Smooth muscle cell (in vitro differentiated cells): Measurements from ENCODE around the gene TSSC4. TPM values are rescaled to one million over a fixed set of nuclear protein-coding genes. Genes with fewer than 3 reads are reported as not detected.

Source experiments
- DNase-seq: peaks from one replicate; lab custom pipeline; 2025; ENCODE audit not compliant: unreplicated experiment; lab: John Stamatoyannopoulos, UW
- H2AFZ ChIP-seq: fragments of 200-600 bp; sonication (generic); 2 replicates; pipeline ENCODE4 v1.6.0; 2016; ENCODE audit warnings: antibody characterized with exemption, low read depth, mild to moderate bottlenecking
- H3F3A ChIP-seq: fragments of 200-600 bp; sonication (generic); 2 replicates; pipeline ENCODE4 v1.6.0; 2017; ENCODE audit warnings: antibody characterized with exemption, low read depth
- H3K27ac ChIP-seq: fragments of 200-600 bp; sonication (generic); 2 replicates; pipeline ENCODE4 v1.5.1; 2016; ENCODE audit warnings: low read depth, mild to moderate bottlenecking
- H3K27me3 ChIP-seq: fragments of 200-600 bp; sonication (generic); 2 replicates; pipeline ENCODE4 v1.6.1; 2016; ENCODE audit warnings: low read depth, mild to moderate bottlenecking
- H3K36me3 ChIP-seq: fragments of 200-600 bp; sonication (generic); 2 replicates; pipeline ENCODE4 v1.5.1; 2016; ENCODE audit warnings: low read depth
- H3K4me1 ChIP-seq: fragments of 200-600 bp; sonication (generic); 2 replicates; pipeline ENCODE4 v1.5.1; 2016; ENCODE audit warnings: low read depth
- H3K4me2 ChIP-seq: fragments of 200-600 bp; sonication (generic); 2 replicates; pipeline ENCODE4 v1.6.0; 2016; ENCODE audit warnings: mild to moderate bottlenecking
- H3K4me3 ChIP-seq: fragments of 200-600 bp; sonication (generic); 2 replicates; pipeline ENCODE4 v1.5.1; 2016; ENCODE audit warnings: mild to moderate bottlenecking
- H3K79me2 ChIP-seq: fragments of 200-600 bp; sonication (generic); 2 replicates; pipeline ENCODE4 v1.6.0; 2016; ENCODE audit warnings: low read depth, mild to moderate bottlenecking
- H3K9ac ChIP-seq: fragments of 200-600 bp; sonication (generic); 2 replicates; pipeline ENCODE4 v1.6.0; 2016; ENCODE audit warnings: low read depth
- H3K9me3 ChIP-seq: fragments of 200-600 bp; sonication (generic); replicated peaks from 2 replicates; pipeline ENCODE4 v1.5.1; 2016; ENCODE audit warnings: low read depth
- H4K20me1 ChIP-seq: fragments of 200-600 bp; sonication (generic); 2 replicates; pipeline ENCODE4 v1.6.0; 2016; ENCODE audit warnings: low read depth
- WGBS: methylation state at CpG from one replicate; pipeline ENCODE4 v1.1.7; 2016; ENCODE audit warnings: low lambda C conversion rate; 5-methylcytosine and 5-hydroxymethylcytosine counted together
- polyA plus RNA-seq: library from polyadenylated mRNA; unstranded; fragments of >200 nt; fragmentation: Nextera tagmentation; extraction: Ambion mirVana; gene quantifications from 2 replicates; pipeline ENCODE4 v1.2.1, GENCODE V29; 2016
- total RNA-seq: library from RNA; depleted of rRNA; stranded (reverse); fragments of >200 nt; gene quantifications from 2 replicates; pipeline ENCODE4 v1.2.3, GENCODE V29; 2014
- TF ChIP-seq, protein P1 (sequence below): fragments of 200-600 bp; sonication (generic); IDR thresholded peaks from 2 replicates; pipeline ENCODE4 v1.5.1; 2017; ENCODE audit warnings: borderline replicate concordance, mild to moderate bottlenecking, antibody characterized with exemption; ENCODE audit not compliant: insufficient read depth, poor library complexity, severe bottlenecking

Gene TSSC4
- total and polyA plus RNA-seq, 2 experiments from 2014 or later, result 32.5 to 82.3 TPM

DNA sequence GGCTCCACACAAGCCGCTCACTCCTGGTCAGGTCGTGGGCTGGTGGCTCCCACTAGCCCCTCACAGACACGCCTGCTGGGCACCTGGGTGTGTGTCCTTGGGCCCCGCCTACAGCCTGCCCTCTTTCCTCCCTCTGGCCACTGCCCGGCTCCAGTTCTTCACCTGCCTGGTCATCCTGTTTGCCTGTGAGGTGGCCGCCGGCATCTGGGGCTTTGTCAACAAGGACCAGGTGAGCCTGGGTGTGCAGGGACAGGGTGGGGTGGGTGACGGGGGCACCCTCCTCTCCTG, 5.8 kb upstream of the TSSC4 start:
- Histone ChIP-seq H3K9ac (no peak overlapping the region), H3K36me3 (no peaks in the 10 kb centered on the region), H3K27me3 (no peaks in the 10 kb centered on the region), H3K27ac (no peak overlapping the region), H4K20me1 (peaks cover 50% of the 10 kb centered on the region), H3K79me2 (peaks cover 17% of the 10 kb centered on the region), H3F3A (peaks cover 17% of the 10 kb centered on the region), H2AFZ (no peak overlapping the region), H3K4me1 (peaks cover 7% of the 10 kb centered on the region), H3K9me3 (no peaks in the 10 kb centered on the region), H3K4me3 (no peak overlapping the region), H3K4me2 (no peak overlapping the region)
- TF ChIP-seq, protein P1, sequence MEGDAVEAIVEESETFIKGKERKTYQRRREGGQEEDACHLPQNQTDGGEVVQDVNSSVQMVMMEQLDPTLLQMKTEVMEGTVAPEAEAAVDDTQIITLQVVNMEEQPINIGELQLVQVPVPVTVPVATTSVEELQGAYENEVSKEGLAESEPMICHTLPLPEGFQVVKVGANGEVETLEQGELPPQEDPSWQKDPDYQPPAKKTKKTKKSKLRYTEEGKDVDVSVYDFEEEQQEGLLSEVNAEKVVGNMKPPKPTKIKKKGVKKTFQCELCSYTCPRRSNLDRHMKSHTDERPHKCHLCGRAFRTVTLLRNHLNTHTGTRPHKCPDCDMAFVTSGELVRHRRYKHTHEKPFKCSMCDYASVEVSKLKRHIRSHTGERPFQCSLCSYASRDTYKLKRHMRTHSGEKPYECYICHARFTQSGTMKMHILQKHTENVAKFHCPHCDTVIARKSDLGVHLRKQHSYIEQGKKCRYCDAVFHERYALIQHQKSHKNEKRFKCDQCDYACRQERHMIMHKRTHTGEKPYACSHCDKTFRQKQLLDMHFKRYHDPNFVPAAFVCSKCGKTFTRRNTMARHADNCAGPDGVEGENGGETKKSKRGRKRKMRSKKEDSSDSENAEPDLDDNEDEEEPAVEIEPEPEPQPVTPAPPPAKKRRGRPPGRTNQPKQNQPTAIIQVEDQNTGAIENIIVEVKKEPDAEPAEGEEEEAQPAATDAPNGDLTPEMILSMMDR, result no peak
- WGBS, result 90% methylated on average over 6 of the region's 8 CpGs
- no peak for DNase-seq

DNA sequence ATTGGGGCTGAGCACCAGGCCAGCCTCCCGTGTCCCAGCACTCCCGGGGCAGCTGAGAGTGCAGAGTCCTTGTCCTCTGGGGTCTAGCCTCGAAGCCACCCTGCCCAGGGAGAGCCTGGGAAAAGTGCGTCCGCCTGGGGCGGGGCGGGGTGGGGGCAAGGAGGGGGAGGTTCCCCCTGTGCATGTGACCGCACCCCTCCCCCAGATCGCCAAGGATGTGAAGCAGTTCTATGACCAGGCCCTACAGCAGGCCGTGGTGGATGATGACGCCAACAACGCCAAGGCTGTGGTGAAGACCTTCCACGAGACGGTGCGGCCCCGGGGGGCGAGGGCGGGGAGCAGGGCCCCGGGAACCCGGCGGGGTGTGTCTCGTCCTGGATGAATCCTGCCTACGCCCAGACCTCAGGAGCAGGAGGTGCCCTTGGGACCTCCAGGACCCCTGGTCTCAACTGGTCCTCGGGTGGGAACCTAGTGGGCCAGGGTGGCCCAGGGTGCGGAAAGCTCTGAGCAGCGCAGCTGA, 5.3 kb upstream of the TSSC4 start:
- Histone ChIP-seq H3K27me3 (no peaks in the 10 kb centered on the region), H3K79me2 (peaks cover 12% of the 10 kb centered on the region), H4K20me1 (peaks cover 45% of the 10 kb centered on the region), H3K27ac (no peak overlapping the region), H3K4me3 (no peak overlapping the region), H2AFZ (no peak overlapping the region), H3K4me1 (peaks cover 7% of the 10 kb centered on the region), H3K36me3 (no peaks in the 10 kb centered on the region), H3F3A (peaks cover 17% of the 10 kb centered on the region), H3K9ac (no peak overlapping the region), H3K9me3 (no peaks in the 10 kb centered on the region), H3K4me2 (no peak overlapping the region)
- 97% methylated on average over 25 of the region's 26 CpGs for WGBS
- TF ChIP-seq, protein P1, result no peak
- DNase-seq, result no peak

DNA sequence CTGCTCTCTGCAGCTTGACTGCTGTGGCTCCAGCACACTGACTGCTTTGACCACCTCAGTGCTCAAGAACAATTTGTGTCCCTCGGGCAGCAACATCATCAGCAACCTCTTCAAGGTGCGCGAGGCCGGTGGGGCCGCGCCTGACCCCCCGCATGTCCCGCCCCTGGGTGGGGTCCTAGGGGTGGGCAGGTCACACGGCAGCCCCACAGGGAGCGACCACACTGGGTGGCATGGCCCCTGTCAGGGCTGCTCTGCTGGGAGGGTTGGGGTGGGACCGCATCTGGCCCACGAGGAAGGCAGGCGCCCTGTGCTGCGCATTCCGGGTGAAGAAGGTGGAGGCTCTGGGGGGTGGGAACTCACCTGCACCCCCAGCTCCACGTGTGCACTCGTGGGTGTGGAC, 4.7 kb upstream of the TSSC4 start:
- no peak for DNase-seq
- Histone ChIP-seq H3K9ac (no peak overlapping the region), H4K20me1 (peaks cover 39% of the 10 kb centered on the region)

DNA sequence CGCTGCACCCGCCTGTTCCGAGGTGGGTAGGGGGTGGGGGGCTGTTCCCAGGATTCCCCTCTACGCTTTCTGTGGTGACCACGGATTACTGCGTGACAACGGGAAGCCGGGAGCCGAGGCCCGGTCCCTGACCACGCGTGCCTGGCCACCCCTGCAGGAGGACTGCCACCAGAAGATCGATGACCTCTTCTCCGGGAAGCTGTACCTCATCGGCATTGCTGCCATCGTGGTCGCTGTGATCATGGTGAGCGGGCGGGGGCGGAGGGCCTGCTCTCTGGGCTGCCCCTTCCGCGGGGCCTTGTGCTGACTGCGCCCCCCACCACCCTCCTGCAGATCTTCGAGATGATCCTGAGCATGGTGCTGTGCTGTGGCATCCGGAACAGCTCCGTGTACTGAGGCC, 4.1 kb upstream of the TSSC4 start:
- TF ChIP-seq, protein P1, result no peak
- Histone ChIP-seq H3K79me2 (peaks cover 16% of the 10 kb centered on the region), H3F3A (peaks cover 17% of the 10 kb centered on the region), H3K4me2 (no peak overlapping the region), H3K4me1 (peaks cover 9% of the 10 kb centered on the region), H3K9me3 (no peaks in the 10 kb centered on the region), H3K36me3 (no peaks in the 10 kb centered on the region), H3K9ac (no peak overlapping the region), H3K27ac (no peak overlapping the region), H3K4me3 (no peak overlapping the region), H2AFZ (no peak overlapping the region), H3K27me3 (no peaks in the 10 kb centered on the region), H4K20me1 (peaks cover 33% of the 10 kb centered on the region)
- WGBS, result 97% methylated on average over 26 of the region's 26 CpGs
- DNase-seq, result no peak

More for the DNA sequence above, 4.7 kb upstream of the TSSC4 start:
- peaks cover 10% of the 10 kb centered on the region for H3K79me2 ChIP-seq
- no peaks in the 10 kb centered on the region for H3K27me3 ChIP-seq
- no peak overlapping the region for H3K4me3 ChIP-seq
- H2AFZ ChIP-seq, result no peak overlapping the region
- peaks cover 17% of the 10 kb centered on the region for H3F3A ChIP-seq
- no peaks in the 10 kb centered on the region for H3K9me3 ChIP-seq
- no peaks in the 10 kb centered on the region for H3K36me3 ChIP-seq
- TF ChIP-seq, protein P1, result no peak
- peaks cover 7% of the 10 kb centered on the region for H3K4me1 ChIP-seq
- H3K4me2 ChIP-seq, result no peak overlapping the region
- over 99% methylated on average over 17 of the region's 17 CpGs for WGBS
- H3K27ac ChIP-seq, result no peak overlapping the region
